Caco-2 (cell line): Measurements from ENCODE around the gene ABCG4. TPM values are rescaled to one million over a fixed set of nuclear protein-coding genes. Genes with fewer than 3 reads are reported as not detected.

Experiments used
- BruUV-seq: library from RNA; stranded (reverse); fragments of 400-500 nt; replicated peaks from 2 replicates; lab custom pipeline; 2021; lab: Mats Ljungman, UMichigan
- CTCF ChIA-PET: fragments of 300-600 bp; sonication (Branson Sonifier 250); formaldehyde crosslinking; loops from one replicate; lab custom pipeline; 2022; ENCODE audit warnings: antibody characterized with exemption; lab: Charles Lee
- POLR2A ChIA-PET: fragments of 300-600 bp; sonication (Branson Sonifier 250); formaldehyde crosslinking; loops from one replicate; lab custom pipeline; 2022; ENCODE audit warnings: antibody characterized with exemption; lab: Charles Lee
- DNase-seq, 2 experiments: peaks; one replicate each; pipeline versions ENCODE4 v3.0.0 to v3.0.0-alpha.2; 2020 to 2022
- H3K27me3 ChIP-seq: replicated peaks from 2 replicates; pipeline ENCODE4 v1.6.0; 2011; ENCODE audit warnings: low read length; ENCODE audit not compliant: control insufficient read depth, insufficient read depth
- H3K36me3 ChIP-seq: 2 replicates; pipeline ENCODE4 v1.5.1; 2011; ENCODE audit warnings: low read length; ENCODE audit not compliant: control insufficient read depth, insufficient read depth
- H3K4me1 ChIP-seq: fragments of 250-450 bp; sonication (Bioruptor Pico); 2 replicates; pipeline ENCODE4 v1.5.1; 2020; ENCODE audit warnings: mild to moderate bottlenecking
- H3K4me3 ChIP-seq: 2 replicates; pipeline ENCODE4 v1.5.1; 2011; ENCODE audit warnings: low read depth, mild to moderate bottlenecking, control low read depth, low read length
- H3K9me3 ChIP-seq: fragments of 250-450 bp; sonication (Bioruptor Pico); 2 replicates; pipeline ENCODE4 v1.5.1; 2020; ENCODE audit warnings: mild to moderate bottlenecking, moderate library complexity
- H3K27ac Mint-ChIP-seq: one replicate; pipeline ENCODE4 v1.8.0; 2022; ENCODE audit warnings: mixed read lengths; ENCODE audit not compliant: unreplicated experiment
- H3K27me3 Mint-ChIP-seq: one replicate; pipeline ENCODE4 v1.8.0; 2022; ENCODE audit warnings: mixed read lengths; ENCODE audit not compliant: insufficient read depth, unreplicated experiment
- H3K36me3 Mint-ChIP-seq: one replicate; pipeline ENCODE4 v1.8.0; 2022; ENCODE audit warnings: mild to moderate bottlenecking, mixed read lengths; ENCODE audit not compliant: insufficient read depth, unreplicated experiment
- H3K4me1 Mint-ChIP-seq: one replicate; pipeline ENCODE4 v1.8.0; 2022; ENCODE audit warnings: low read depth, mixed read lengths; ENCODE audit not compliant: unreplicated experiment
- H3K4me3 Mint-ChIP-seq: one replicate; pipeline ENCODE4 v1.8.0; 2022; ENCODE audit warnings: mild to moderate bottlenecking, moderate library complexity, mixed read lengths; ENCODE audit not compliant: unreplicated experiment
- H3K9me3 Mint-ChIP-seq: one replicate; pipeline ENCODE4 v1.8.0; 2022; ENCODE audit warnings: mixed read lengths; ENCODE audit not compliant: unreplicated experiment
- CTCF ChIP-seq, 2 experiments: fragments of 200-600 bp in 1 of 2; IDR thresholded peaks; 1 replicate in 1 of 2; 2 replicates in 1 of 2; pipeline versions ENCODE4 v1.5.1 to v1.8.0; 2011 to 2022; ENCODE audit warnings: antibody characterized with exemption in 1 of 2, control low read depth in 1 of 2, inconsistent platforms in 1 of 2, low read depth in 1 of 2, low read length in 1 of 2, mild to moderate bottlenecking in 1 of 2, moderate library complexity in 1 of 2; ENCODE audit not compliant: insufficient read depth in 1 of 2, severe bottlenecking in 1 of 2, unreplicated experiment in 1 of 2
- intact Hi-C: fragments of 100-400 bp; cut with micrococcal nuclease; formaldehyde crosslinking; loops from one replicate; pipeline ENCODE4 v1.10.0; 2022; ENCODE audit not compliant: unreplicated experiment
- total RNA-seq: library from RNA; stranded (reverse); gene quantifications from 2 replicates; pipeline ENCODE4 v1.2.3, GENCODE V29; 2022

The ABCG4 gene
- total RNA-seq, 1 experiment from 2014 or later = 0.18 TPM

DNA sequence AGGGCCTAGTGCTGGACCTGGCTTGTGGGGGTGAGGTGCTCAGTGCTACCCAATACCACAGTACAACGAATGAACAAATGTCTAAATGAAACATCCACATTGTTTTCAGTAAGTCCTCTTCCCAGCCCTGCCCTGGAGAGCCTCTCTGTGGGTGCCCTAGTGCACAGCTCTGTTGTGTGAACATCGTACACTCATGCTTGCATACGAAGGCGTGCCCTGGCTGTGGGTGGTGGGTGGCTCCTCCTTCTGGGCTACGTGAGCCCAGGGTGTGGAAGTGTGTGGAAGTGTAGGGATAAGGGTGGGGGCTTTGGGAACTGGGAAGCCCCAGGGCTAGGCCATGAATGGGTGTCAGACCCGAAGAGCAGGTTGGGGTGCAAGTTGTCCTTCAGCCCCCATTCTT lies 19.1 kb downstream of the ABCG4 start:
- H3K36me3 Mint-ChIP-seq = no peaks in the 10 kb centered on the region
- peak overlapping the region; percentile 39 for H3K4me3 Mint-ChIP-seq
- no peak overlapping the region for H3K27ac Mint-ChIP-seq
- no peaks in the 10 kb centered on the region for H3K27me3 Mint-ChIP-seq
- CTCF ChIA-PET = interaction anchor here (2.0 kb wide), 1 partner anchor 66 kb away, joined by 9 read pairs; the partner anchor contains the start of gene DPAGT1
- DNase-seq = no peak
- H3K4me1 ChIP-seq = peaks cover 4% of the 10 kb centered on the region; the same call in 1 of the 2 replicates
- H3K4me1 Mint-ChIP-seq = no peaks in the 10 kb centered on the region
- BruUV-seq = no TSS peak
- H3K4me3 ChIP-seq = no peak overlapping the region
- intact Hi-C loops = loop anchor here (1.0 kb wide), 1 partner anchor 29 kb away; no protein-coding TSS in a partner anchor
- no peaks in the 10 kb centered on the region for H3K27me3 ChIP-seq
- POLR2A ChIA-PET = no interaction called here
- H3K9me3 Mint-ChIP-seq = no peaks in the 10 kb centered on the region
- TF ChIP-seq CTCF (IDR thresholded peaks at IDR 0.05; ENCODE audit: insufficient read depth in 1 of 2, low read depth in 1 of 2, low read length in 1 of 2, severe bottlenecking in 1 of 2, unreplicated experiment in 1 of 2) = no peak
- H3K9me3 ChIP-seq = no peaks in the 10 kb centered on the region
- no peaks in the 10 kb centered on the region for H3K36me3 ChIP-seq

- DNase-seq = peak; percentile 74 to 80
- intact Hi-C loops = loop anchor here (1.0 kb wide), 1 partner anchor 29 kb away; no protein-coding TSS in a partner anchor
- Mint-ChIP-seq H3K9me3 (no peaks in the 10 kb centered on the region), H3K27ac (no peak within 1 kb of the TSS), H3K36me3 (no peaks in the 10 kb centered on the region), H3K4me3 (peak within 1 kb of the TSS; percentile 66), H3K4me1 (no peaks in the 10 kb centered on the region), H3K27me3 (no peaks in the 10 kb centered on the region)
- peak; percentile 45 to 74 for TF ChIP-seq CTCF (IDR thresholded peaks at IDR 0.05; ENCODE audit: insufficient read depth in 1 of 2, low read depth in 1 of 2, low read length in 1 of 2, severe bottlenecking in 1 of 2, unreplicated experiment in 1 of 2)
- Histone ChIP-seq H3K4me3 (peak within 1 kb of the TSS; percentile 51), H3K9me3 (no peaks in the 10 kb centered on the region), H3K27me3 (no peaks in the 10 kb centered on the region), H3K4me1 (peaks cover 4% of the 10 kb centered on the region; the same call in 1 of the 2 replicates), H3K36me3 (no peaks in the 10 kb centered on the region)
- BruUV-seq = no TSS peak
- ChIA-PET CTCF (interaction anchor here (0.8 to 2.0 kb wide), 2 partner anchors 28 to 66 kb away, joined by 3 to 9 read pairs; partner anchors contain the start of gene DPAGT1), POLR2A (interaction anchor here (1.2 kb wide), 1 partner anchor 48 kb away, joined by 24 read pairs; the partner anchor contains the start of gene HINFP)
These were observed 19.8 kb downstream of the ABCG4 start, which contains the start of gene NLRX1 for GRCh38 chr11:119168471-119169281. TSS of gene NLRX1 (plus strand) at chr11:119168725. CDS start at chr11:119171404, 2,679 bp downstream.

- no peaks in the 10 kb centered on the region for H3K9me3 ChIP-seq
- TSS peak; percentile 38 for BruUV-seq
- intact Hi-C loops = no loop called here
- H3K27me3 ChIP-seq = no peaks in the 10 kb centered on the region
- TF ChIP-seq CTCF (IDR thresholded peaks at IDR 0.05; ENCODE audit: insufficient read depth in 1 of 2, low read depth in 1 of 2, low read length in 1 of 2, severe bottlenecking in 1 of 2, unreplicated experiment in 1 of 2) = no peak
- no peaks in the 10 kb centered on the region for H3K9me3 Mint-ChIP-seq
- H3K4me3 Mint-ChIP-seq = peak overlapping the region; percentile 66
- DNase-seq = no peak
- H3K4me1 Mint-ChIP-seq = no peaks in the 10 kb centered on the region
- peak overlapping the region; percentile 51 for H3K4me3 ChIP-seq
- no peaks in the 10 kb centered on the region for H3K27me3 Mint-ChIP-seq
- ChIA-PET POLR2A (interaction anchor here (1.2 kb wide), 1 partner anchor 48 kb away, joined by 24 read pairs; the partner anchor contains the start of gene HINFP), CTCF (interaction anchor here (0.6 to 0.8 kb wide), 2 partner anchors 27 to 483 kb away, joined by 3 to 9 read pairs; no protein-coding TSS in a partner anchor)
- H3K36me3 ChIP-seq = no peaks in the 10 kb centered on the region
- H3K4me1 ChIP-seq = peaks cover 4% of the 10 kb centered on the region; the same call in 1 of the 2 replicates
- H3K36me3 Mint-ChIP-seq = no peaks in the 10 kb centered on the region
- no peak overlapping the region for H3K27ac Mint-ChIP-seq
These were observed 20.4 kb downstream of the ABCG4 start for GRCh38 chr11:119169282-119169719.
